IPS-20b (cell line): ENCODE data around the gene UVRAG.

Experiments used
- H3K27ac ChIP-seq: one replicate; pipeline ENCODE4 v1.5.1; 2013; ENCODE audit warnings: low read length
- H3K27me3 ChIP-seq: 2 replicates; pipeline ENCODE4 v1.6.1; 2013; ENCODE audit warnings: mild to moderate bottlenecking, low read length, inconsistent platforms; ENCODE audit not compliant: insufficient read depth
- H3K36me3 ChIP-seq: 2 replicates; pipeline ENCODE4 v1.6.1; 2013; ENCODE audit warnings: low read depth, mild to moderate bottlenecking, inconsistent platforms, low read length, moderate library complexity; ENCODE audit not compliant: insufficient read depth
- H3K4me1 ChIP-seq: 2 replicates; pipeline ENCODE4 v1.6.1; 2013; ENCODE audit warnings: mild to moderate bottlenecking, control low read depth, inconsistent platforms, low read length, moderate library complexity; ENCODE audit not compliant: insufficient read depth
- H3K4me3 ChIP-seq: 2 replicates; pipeline ENCODE4 v1.5.1; 2013; ENCODE audit warnings: mild to moderate bottlenecking, low read length, inconsistent platforms
- H3K9ac ChIP-seq: 2 replicates; pipeline ENCODE4 v1.6.1; 2013; ENCODE audit warnings: low read depth, mild to moderate bottlenecking, inconsistent platforms, low read length, moderate library complexity
- H3K9me3 ChIP-seq: 2 replicates; pipeline ENCODE4 v1.6.1; 2013; ENCODE audit warnings: mild to moderate bottlenecking, low read depth, low read length, inconsistent platforms; ENCODE audit not compliant: insufficient read depth

UVRAG gene

GRCh38 chr11:75814677-75815344, at the start of gene UVRAG:
Gene UVRAG (plus strand): TSS chr11:75815210. CDS start chr11:75815408, 198 bp downstream.
- Histone ChIP-seq H3K27ac (peak within 1 kb of the TSS; percentile 18), H3K36me3 (no peaks in the 10 kb centered on the region), H3K27me3 (peaks cover 7% of the 10 kb centered on the region), H3K9ac (peak within 1 kb of the TSS; percentile 86), H3K4me1 (peaks cover 19% of the 10 kb centered on the region), H3K4me3 (peak within 1 kb of the TSS; percentile 95), H3K9me3 (no peaks in the 10 kb centered on the region)

- H3K4me3 ChIP-seq: no peak overlapping the region
- peaks cover 69% of the 10 kb centered on the region for H3K27me3 ChIP-seq
- H3K9me3 ChIP-seq: no peaks in the 10 kb centered on the region
- no peak overlapping the region for H3K27ac ChIP-seq
- H3K36me3 ChIP-seq: no peaks in the 10 kb centered on the region
- peaks cover 8% of the 10 kb centered on the region; the same call in 1 of the 2 replicates for H3K4me1 ChIP-seq
- H3K9ac ChIP-seq: no peak overlapping the region
Observed at GRCh38 chr11:75766443-75767227, 48.4 kb upstream of the UVRAG start.

DNA sequence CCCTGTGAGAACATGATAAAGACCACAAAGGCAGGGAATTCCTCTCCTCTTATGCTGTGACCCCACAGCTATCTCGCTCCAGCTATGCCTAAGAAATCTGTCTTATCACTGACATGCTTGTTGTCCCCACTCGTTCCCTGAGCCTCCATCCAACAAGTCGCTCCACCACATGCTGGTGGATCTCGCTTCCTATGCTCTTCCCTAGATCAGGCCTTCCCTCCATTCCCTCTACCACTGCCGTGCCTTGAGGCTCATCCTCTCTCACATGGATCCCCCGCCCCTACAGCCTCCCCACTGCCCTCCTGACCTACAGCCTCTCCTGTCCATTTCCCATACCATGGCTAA, 47.8 kb upstream of the UVRAG start:
- Histone ChIP-seq H3K4me3 (no peak overlapping the region), H3K27ac (no peak overlapping the region), H3K36me3 (no peaks in the 10 kb centered on the region), H3K9ac (no peak overlapping the region), H3K4me1 (peaks cover 8% of the 10 kb centered on the region; the same call in 1 of the 2 replicates), H3K27me3 (peaks cover 74% of the 10 kb centered on the region), H3K9me3 (no peaks in the 10 kb centered on the region)

DNA sequence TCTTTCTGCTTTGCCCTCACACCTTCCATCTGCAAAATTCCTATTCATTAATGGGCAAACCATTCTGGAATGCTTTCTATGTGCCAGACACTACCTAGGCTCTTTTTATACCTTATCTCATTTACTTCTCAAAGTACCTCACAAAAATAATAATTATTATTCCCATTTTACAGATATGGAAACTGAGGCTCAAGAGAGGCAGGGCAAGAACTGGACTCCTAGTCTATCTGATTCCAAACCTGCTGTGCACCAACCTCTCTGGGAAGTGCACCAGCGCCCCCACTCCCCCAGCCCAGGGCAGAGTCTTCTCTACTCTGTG, 47.3 kb upstream of the UVRAG start:
- H3K27ac ChIP-seq: no peak overlapping the region
- H3K27me3 ChIP-seq: peaks cover 79% of the 10 kb centered on the region
- no peaks in the 10 kb centered on the region for H3K36me3 ChIP-seq
- no peak overlapping the region for H3K9ac ChIP-seq
- H3K4me1 ChIP-seq: peaks cover 8% of the 10 kb centered on the region; the same call in 1 of the 2 replicates
- H3K9me3 ChIP-seq: no peaks in the 10 kb centered on the region
- H3K4me3 ChIP-seq: no peak overlapping the region; the same call in 1 of the 2 replicates

GRCh38 chr11:75768112-75768908, 46.7 kb upstream of the UVRAG start, which contains the start of gene DGAT2:
Gene DGAT2 (plus strand): TSS chr11:75768778. CDS start chr11:75768992, 214 bp downstream.
- H3K9me3 ChIP-seq: no peaks in the 10 kb centered on the region
- H3K4me3 ChIP-seq: peak within 1 kb of the TSS; percentile 62
- H3K36me3 ChIP-seq: no peaks in the 10 kb centered on the region
- H3K9ac ChIP-seq: peak within 1 kb of the TSS; percentile 67; the same call in 1 of the 2 replicates
- peaks cover 85% of the 10 kb centered on the region for H3K27me3 ChIP-seq
- H3K27ac ChIP-seq: no peak within 1 kb of the TSS
- H3K4me1 ChIP-seq: peaks cover 8% of the 10 kb centered on the region; the same call in 1 of the 2 replicates

DNA sequence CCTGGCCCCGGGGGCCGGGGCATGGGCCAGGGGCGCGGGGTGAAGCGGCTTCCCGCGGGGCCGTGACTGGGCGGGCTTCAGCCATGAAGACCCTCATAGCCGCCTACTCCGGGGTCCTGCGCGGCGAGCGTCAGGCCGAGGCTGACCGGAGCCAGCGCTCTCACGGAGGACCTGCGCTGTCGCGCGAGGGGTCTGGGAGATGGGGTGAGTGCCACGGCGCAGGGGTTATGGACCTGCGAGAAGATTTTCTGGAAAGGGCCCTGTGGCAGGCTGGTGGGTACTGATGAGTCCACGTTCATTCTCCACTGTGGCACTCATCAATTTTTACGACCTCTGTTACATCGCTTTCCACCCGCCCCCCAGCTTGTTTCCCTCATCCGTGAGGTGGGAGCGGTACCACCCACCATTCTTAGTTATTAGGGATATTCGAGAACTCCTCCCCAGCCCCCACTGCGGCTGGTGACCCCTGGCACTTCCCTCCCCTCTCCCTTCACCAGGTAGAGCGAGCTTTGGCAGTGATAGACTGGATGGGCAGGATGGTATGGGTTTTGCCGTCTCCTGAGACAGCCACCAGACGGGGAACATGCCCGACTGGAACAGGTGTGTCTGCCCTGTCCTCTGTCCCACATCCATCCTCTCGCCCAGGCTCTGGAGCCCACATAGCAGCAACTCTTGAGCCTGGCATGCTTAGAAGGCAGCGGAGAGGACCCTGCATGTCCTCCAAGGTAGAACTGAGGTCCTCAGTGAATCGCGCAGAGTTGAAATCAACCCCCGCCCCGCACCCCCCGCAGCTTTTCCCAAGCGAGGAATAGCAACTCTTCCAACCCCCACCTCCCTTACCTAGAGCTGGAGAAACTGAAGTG, 45.9 kb upstream of the UVRAG start:
- no peak overlapping the region for H3K27ac ChIP-seq
- peak overlapping the region; percentile 67; the same call in 1 of the 2 replicates for H3K9ac ChIP-seq

GRCh38 chr11:75770102-75770501, 44.9 kb upstream of the UVRAG start:
- Histone ChIP-seq H3K4me1 (peaks cover 15% of the 10 kb centered on the region; the same call in 1 of the 2 replicates), H3K4me3 (peak overlapping the region; percentile 62; the same call in 1 of the 2 replicates), H3K27me3 (peaks cover 84% of the 10 kb centered on the region), H3K9me3 (no peaks in the 10 kb centered on the region), H3K9ac (no peak overlapping the region), H3K36me3 (no peaks in the 10 kb centered on the region), H3K27ac (no peak overlapping the region)

More for the DNA sequence above, 45.9 kb upstream of the UVRAG start:
- Histone ChIP-seq H3K4me3 (peak overlapping the region; percentile 62), H3K9me3 (no peaks in the 10 kb centered on the region), H3K27me3 (peaks cover 88% of the 10 kb centered on the region), H3K4me1 (peaks cover 8% of the 10 kb centered on the region; the same call in 1 of the 2 replicates), H3K36me3 (no peaks in the 10 kb centered on the region)

DNA sequence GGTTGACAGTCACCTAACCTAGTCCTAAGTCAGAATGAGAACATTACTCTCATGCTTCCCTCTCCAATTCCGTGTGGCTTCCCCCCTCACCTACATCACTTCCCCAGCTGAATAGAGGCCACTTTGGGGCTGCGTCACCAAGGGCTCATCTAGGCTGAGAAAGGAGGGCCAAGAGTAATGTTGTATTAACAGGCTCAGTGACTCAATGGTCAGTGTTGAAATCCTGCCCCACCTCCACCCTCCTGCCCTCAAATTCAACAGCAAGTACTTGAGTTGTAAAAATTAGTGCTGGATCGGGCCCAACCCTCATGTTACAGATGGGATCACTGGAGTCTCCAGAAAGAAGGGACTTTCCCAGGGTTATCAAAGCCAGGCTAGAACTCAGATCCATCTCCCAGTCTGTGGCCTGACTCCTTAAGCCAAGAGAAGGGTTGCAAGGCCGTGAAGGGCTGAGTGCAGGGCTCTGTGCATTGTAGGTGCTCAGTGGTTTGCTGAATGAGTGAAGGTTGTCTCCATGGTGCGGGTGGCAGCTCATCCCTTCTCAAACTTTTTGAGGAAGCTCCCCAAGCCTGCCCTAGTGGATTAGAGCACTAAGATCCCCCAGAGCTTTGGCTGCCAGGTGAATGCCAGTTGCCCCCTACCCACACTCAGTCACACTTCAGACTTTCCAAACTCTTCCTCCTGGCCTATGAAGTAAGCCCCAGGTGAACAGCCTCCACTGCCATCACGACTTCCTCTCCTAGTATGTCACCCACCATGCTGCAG, 43.2 kb upstream of the UVRAG start:
- Histone ChIP-seq H3K9me3 (no peaks in the 10 kb centered on the region), H3K9ac (no peak overlapping the region), H3K4me1 (peaks cover 21% of the 10 kb centered on the region; the same call in 1 of the 2 replicates), H3K4me3 (no peak overlapping the region), H3K27me3 (peaks cover 76% of the 10 kb centered on the region), H3K27ac (no peak overlapping the region), H3K36me3 (no peaks in the 10 kb centered on the region)

DNA sequence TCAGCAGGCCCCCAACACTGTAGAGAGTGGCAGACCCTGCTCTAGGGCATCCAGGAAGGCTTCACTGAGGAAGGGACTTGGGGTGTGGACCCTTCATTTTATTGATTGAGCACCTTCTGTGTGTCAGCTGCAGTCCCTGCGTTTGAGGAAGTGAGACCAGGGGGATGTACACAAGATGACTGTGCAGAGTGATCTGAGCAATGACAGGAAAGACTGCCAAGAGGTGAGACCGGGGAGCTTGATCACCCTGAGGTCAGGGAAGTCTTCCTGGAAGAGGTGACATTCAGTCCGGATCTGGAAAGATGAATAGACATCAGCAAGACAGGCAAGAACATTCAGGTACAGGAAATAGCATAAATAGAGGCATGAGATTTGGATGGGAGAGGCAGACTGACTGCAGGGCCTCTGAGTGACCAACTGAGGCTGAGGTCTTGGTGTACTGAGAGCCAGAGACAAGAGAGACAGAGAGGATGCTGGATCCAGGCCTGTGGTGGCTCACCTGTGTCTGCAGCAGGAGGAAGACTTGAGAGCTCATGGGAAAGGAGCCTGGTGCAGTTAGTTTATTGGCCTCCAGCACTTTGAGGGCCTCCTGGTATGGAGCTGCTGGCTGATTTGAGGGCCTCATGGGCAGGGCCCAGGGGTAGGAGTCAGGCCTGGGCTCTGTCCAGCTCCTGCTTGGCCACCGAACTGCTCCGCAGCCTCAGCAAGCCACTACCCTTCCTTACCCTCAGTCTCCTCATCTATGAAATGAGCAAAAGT, 41.2 kb upstream of the UVRAG start:
- H3K27me3 ChIP-seq: peaks cover 57% of the 10 kb centered on the region

DNA sequence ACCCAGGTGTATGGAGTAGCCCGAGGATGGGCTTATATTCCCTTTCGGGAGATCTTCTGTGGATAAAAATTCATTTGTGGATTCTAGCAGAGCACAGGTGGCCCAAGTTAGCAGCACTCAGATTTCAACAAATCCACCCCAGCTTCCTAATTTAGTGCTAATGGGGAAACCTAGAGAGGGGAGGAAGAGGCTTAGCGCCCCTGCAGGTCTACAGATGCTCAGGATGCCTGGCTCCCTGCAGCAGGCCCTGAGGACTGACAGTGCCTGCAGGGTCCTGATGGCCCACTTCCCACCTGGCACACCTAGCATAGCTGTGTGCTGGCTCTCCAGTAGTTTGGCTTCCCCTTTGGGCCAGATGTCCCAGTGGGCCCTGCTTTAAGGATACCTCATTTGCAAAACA, 40.0 kb upstream of the UVRAG start:
- Histone ChIP-seq H3K36me3 (no peaks in the 10 kb centered on the region), H3K4me1 (peaks cover 13% of the 10 kb centered on the region; the same call in 1 of the 2 replicates), H3K9me3 (no peaks in the 10 kb centered on the region), H3K27ac (no peak overlapping the region), H3K4me3 (no peak overlapping the region), H3K9ac (no peak overlapping the region), H3K27me3 (peaks cover 44% of the 10 kb centered on the region)

More for the DNA sequence above, 41.2 kb upstream of the UVRAG start:
- no peaks in the 10 kb centered on the region for H3K36me3 ChIP-seq
- no peak overlapping the region for H3K4me3 ChIP-seq
- no peak overlapping the region for H3K27ac ChIP-seq
- peaks cover 18% of the 10 kb centered on the region; the same call in 1 of the 2 replicates for H3K4me1 ChIP-seq
- H3K9ac ChIP-seq: no peak overlapping the region
- H3K9me3 ChIP-seq: no peaks in the 10 kb centered on the region
